IPS-18a (cell line): Measurements from ENCODE around the gene ARRB1.

ENCODE experiments used
- H3K27ac ChIP-seq: one replicate; pipeline ENCODE4 v1.5.1; 2013; ENCODE audit warnings: low read length
- H3K27me3 ChIP-seq: one replicate; pipeline ENCODE4 v1.6.1; 2013; ENCODE audit warnings: mild to moderate bottlenecking, low read length; ENCODE audit not compliant: control insufficient read depth, insufficient read depth
- H3K36me3 ChIP-seq: one replicate; pipeline ENCODE4 v1.6.1; 2013; ENCODE audit warnings: low read depth, low read length; ENCODE audit not compliant: control insufficient read depth
- H3K4me1 ChIP-seq: one replicate; pipeline ENCODE4 v1.6.1; 2013; ENCODE audit warnings: low read depth, low read length; ENCODE audit not compliant: control insufficient read depth
- H3K4me3 ChIP-seq: one replicate; pipeline ENCODE4 v1.5.1; 2013; ENCODE audit warnings: low read length
- H3K9ac ChIP-seq: one replicate; pipeline ENCODE4 v1.6.1; 2013; ENCODE audit warnings: mild to moderate bottlenecking, low read length, moderate library complexity
- H3K9me3 ChIP-seq: one replicate; pipeline ENCODE4 v1.6.1; 2013; ENCODE audit warnings: low read depth, low read length; ENCODE audit not compliant: control insufficient read depth

ARRB1 gene

DNA sequence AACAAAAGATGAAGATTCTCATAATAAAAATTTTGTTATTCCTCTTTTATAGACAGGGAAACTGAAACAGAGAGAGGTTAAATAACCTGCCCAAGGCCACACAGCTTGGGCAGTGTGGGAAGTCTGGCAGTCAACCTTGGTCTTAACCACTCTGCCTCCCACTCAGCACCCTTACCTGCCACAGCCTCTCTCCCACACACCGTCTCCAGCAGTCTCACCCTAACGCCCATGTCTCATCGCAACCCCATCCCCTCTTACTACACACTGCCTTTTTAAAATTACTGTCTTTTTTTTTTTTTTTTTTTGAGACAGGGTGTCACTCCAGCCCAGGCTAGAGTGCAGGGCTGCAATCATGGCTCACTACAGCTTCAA lies 25.0 kb downstream of the ARRB1 start:
- Histone ChIP-seq H3K4me1 (peaks cover 6% of the 10 kb centered on the region), H3K9ac (no peak overlapping the region), H3K36me3 (no peaks in the 10 kb centered on the region), H3K9me3 (no peaks in the 10 kb centered on the region), H3K4me3 (no peak overlapping the region), H3K27me3 (no peaks in the 10 kb centered on the region), H3K27ac (no peak overlapping the region)

DNA sequence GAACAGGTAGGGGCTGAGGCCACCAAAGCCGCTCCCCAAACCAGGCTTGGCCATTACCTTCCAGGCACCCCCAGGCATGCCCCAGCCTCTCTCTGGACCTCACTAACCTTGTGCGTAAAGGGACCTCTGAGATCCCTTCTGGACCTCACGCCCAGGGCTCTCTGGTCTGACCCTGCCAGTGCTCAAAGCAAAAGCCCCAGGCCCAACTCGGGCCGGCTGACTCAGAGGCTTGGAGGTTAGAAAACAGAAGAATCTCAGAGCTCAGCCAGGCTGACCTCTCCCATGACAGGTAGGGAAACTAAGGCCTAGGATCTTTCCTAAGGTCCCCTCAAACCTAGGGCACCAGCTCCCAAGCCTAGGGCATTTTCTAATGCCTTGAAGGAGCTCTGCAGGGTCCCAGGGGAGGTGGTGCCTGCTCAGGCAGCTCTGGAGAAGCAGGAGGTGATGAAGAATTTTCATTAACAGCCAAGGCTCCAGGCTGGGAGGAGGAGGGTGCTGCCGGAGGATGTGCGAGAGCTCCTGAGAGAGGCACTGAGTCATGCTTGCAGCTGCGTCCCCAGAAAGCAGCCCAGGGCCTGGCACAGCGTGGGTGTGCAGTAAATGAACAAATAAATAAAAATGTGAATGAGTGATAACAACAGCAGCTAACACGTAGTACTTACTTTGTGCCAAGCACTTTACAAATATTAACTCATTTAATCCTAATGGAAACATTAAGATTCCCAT lies 25.6 kb downstream of the ARRB1 start:
- H3K27ac ChIP-seq, result no peak overlapping the region

DNA sequence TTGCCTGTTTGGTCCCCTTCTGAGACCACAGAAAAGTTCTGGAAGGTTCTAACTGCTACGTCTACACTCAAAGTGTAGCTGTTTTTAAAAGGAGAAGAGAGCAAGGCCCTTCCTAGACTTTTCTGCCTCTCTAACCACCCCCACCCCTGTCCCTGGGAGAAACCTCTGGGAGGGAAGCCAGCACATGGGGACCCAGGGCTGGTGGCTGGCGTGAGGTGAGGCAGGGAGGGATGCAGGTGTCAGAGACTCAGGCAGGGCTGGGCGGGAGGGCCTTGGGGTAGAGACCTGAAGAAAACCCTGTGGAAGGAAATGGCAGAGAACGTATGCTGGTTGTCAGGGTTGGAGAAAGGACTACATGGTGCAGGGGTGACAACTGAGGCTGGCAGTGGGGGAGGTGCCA lies 26.7 kb downstream of the ARRB1 start:
- Histone ChIP-seq H3K27ac (no peak overlapping the region), H3K4me3 (no peak overlapping the region), H3K9me3 (no peaks in the 10 kb centered on the region), H3K9ac (no peak overlapping the region), H3K36me3 (no peaks in the 10 kb centered on the region), H3K4me1 (no peaks in the 10 kb centered on the region), H3K27me3 (no peaks in the 10 kb centered on the region)

More for the DNA sequence above, 25.6 kb downstream of the ARRB1 start:
- Histone ChIP-seq H3K4me3 (no peak overlapping the region), H3K9ac (no peak overlapping the region), H3K27me3 (no peaks in the 10 kb centered on the region), H3K36me3 (no peaks in the 10 kb centered on the region), H3K4me1 (peaks cover 6% of the 10 kb centered on the region), H3K9me3 (no peaks in the 10 kb centered on the region)

DNA sequence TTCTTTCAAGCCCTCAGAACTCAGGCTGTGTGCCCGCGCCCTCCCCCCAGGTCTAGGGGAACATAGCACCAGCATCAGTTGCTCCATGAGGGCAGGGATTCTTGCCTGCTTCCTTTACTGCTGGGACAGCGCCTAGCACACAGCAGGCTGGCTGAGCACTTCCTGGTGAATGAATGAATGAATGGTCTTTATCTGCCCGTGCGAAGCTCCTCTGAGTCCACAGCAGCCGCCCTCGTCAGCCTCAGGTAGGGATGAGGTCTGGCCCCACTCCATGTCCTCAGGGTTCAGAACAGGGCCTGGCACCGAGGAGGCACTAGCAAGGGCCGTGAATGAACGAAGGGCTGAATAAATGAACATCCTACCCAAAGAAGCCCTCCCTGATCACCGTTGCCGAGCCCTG lies 27.3 kb downstream of the ARRB1 start:
- H3K4me1 ChIP-seq, result no peaks in the 10 kb centered on the region
- H3K9ac ChIP-seq, result no peak overlapping the region
- no peaks in the 10 kb centered on the region for H3K36me3 ChIP-seq
- no peak overlapping the region for H3K4me3 ChIP-seq
- H3K27me3 ChIP-seq, result no peaks in the 10 kb centered on the region
- no peaks in the 10 kb centered on the region for H3K9me3 ChIP-seq
- H3K27ac ChIP-seq, result no peak overlapping the region

DNA sequence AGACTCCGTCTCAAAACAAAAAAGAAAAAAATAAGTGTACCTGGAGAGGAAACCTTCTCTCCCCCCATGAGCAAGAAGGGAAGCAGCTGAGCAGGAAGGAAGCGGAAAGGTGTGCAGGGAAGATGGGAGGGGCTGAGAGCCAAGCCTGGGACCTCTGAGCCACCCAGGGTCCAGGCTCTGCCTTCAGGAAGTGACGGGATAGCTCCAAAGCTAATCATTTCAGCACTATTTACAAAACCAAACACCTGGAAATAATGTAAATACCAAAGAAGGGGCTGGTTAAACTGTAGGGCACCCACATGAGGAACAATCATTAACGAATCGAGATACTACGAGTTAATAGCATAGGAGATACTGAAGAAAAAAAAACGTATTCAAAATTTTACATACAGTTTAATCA lies 27.9 kb downstream of the ARRB1 start:
- no peaks in the 10 kb centered on the region for H3K36me3 ChIP-seq
- no peak overlapping the region for H3K9ac ChIP-seq
- no peak overlapping the region for H3K4me3 ChIP-seq
- no peaks in the 10 kb centered on the region for H3K4me1 ChIP-seq
- no peaks in the 10 kb centered on the region for H3K27me3 ChIP-seq
- H3K9me3 ChIP-seq, result no peaks in the 10 kb centered on the region
- no peak overlapping the region for H3K27ac ChIP-seq

DNA sequence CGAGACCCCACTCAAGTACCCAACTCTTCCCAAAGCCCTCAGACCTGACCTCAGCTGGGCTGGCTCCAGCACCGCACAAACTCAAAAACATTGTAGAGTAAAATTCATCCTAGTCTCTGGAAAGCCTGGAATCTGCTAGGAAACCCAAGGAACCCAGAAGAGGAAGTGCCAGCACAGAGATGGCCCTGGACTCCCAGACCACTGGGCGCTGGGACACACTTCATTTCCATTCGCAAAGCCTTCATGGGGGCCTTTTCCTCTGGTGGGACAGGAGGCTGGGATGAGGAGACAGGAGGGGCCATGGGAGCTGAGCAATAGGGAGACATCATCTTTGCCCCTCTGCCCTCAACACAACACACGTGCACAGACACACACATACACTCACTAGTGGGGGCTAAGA lies 30.8 kb downstream of the ARRB1 start:
- H3K27me3 ChIP-seq, result no peaks in the 10 kb centered on the region
- H3K9me3 ChIP-seq, result no peaks in the 10 kb centered on the region
- no peak overlapping the region for H3K9ac ChIP-seq
- H3K36me3 ChIP-seq, result no peaks in the 10 kb centered on the region
- H3K27ac ChIP-seq, result no peak overlapping the region
- no peak overlapping the region for H3K4me3 ChIP-seq
- no peaks in the 10 kb centered on the region for H3K4me1 ChIP-seq

DNA sequence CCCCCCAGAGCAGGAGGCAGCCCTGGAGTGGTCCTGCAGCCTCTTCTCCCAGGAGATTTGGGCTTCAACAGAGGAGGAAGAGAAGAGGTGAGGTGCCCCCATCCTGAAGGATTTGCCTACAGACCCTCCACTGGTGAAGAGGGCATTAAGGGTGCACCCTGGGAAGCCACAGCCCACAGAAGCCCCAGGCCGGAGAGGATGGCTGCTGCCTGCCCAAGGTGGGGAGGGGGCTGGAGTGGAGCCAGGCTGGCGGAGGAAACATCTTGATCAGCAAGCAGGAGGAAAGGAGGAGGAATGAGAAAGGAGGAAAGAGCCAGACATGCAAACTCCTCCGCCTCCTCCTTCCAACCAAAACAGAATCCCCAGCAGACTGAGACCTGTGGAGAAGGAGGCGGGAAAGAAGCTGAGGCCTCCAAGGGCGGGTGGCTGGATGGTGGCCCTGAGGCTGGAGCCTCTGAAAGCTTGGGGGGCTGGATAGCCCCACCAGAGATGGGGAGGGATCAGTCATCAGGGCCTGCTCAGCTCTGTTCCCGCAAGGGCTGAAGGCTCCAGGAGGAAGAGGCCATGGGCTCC lies 31.3 kb downstream of the ARRB1 start:
- no peak overlapping the region for H3K27ac ChIP-seq
- H3K27me3 ChIP-seq, result no peaks in the 10 kb centered on the region
- no peaks in the 10 kb centered on the region for H3K4me1 ChIP-seq
- no peak overlapping the region for H3K4me3 ChIP-seq
- no peak overlapping the region for H3K9ac ChIP-seq
- no peaks in the 10 kb centered on the region for H3K9me3 ChIP-seq
- no peaks in the 10 kb centered on the region for H3K36me3 ChIP-seq

DNA sequence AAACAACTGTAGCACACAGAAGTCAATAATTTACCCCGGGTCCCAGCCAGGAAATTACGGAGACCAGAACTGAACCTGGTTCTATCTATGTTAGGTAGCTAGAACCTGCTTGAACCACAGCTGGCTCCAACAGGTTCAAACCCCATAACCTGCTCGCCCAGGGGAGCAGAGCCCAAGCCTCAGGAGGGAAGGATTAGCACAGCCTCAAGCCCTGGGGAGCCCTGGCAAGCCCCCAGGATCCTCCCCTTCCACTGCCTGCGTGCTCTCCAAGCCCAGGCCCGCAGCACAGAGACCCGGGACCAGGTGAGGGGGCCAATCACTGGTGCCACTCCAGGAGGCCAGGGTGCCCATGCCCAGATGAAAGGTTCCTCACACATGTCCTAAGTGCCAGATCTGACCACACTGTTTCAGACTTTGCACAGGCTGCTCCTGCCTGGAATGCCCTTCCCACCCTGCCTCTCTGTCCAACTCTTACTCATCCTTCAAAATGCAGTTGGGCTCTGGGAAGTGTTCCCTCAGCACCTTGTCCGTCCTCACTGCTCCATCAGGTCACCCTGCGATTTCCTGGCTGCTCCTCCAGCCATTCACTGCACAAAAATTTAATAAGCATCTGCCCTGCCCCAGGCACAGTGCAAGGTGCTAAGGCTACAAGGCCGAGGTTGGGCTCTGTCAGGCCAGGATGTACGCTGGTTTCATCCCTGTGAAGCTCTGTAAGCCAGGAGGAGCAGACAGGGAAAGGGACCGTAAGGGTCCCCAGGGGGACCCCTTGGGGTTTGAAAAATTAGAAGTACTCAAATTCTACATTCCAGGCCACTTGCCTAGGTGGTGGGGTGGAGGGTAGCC lies 32.2 kb downstream of the ARRB1 start:
- no peak overlapping the region for H3K27ac ChIP-seq
- no peak overlapping the region for H3K9ac ChIP-seq
- H3K4me1 ChIP-seq, result no peaks in the 10 kb centered on the region
- no peaks in the 10 kb centered on the region for H3K9me3 ChIP-seq
- no peaks in the 10 kb centered on the region for H3K27me3 ChIP-seq
- H3K36me3 ChIP-seq, result no peaks in the 10 kb centered on the region
- H3K4me3 ChIP-seq, result no peak overlapping the region

DNA sequence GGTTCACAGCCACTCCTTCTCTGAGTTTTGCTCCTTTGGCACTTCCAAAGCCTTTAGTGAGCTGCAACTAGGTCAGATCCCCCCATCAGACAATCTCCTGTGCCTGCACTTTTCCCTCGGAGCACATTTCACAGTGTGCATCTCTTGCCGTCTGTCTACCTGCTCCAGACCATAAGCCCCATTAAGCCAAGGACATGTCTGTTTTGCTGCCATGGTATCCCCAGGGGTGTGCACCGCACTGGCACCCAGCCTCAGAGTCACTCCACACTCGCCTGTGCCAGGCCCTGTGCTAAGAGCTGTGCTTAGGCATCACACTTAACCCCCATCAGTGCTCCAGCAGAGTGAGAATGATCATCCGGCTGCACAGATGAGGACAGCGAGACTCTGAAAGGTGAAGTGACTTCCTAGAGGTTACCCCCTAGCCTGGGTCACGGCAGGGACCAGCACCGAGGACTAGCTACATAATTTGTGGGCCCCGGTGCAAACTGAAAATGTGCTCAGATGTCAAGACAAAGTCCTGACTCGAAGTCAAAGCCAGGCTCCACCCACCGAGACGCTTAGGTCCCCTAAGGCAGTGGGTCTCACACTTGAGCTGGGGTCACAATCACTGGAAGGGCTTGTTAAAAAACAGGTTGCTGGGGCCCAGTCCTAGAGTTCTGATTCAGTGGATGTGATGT lies 33.9 kb downstream of the ARRB1 start:
- no peak overlapping the region for H3K9ac ChIP-seq

DNA sequence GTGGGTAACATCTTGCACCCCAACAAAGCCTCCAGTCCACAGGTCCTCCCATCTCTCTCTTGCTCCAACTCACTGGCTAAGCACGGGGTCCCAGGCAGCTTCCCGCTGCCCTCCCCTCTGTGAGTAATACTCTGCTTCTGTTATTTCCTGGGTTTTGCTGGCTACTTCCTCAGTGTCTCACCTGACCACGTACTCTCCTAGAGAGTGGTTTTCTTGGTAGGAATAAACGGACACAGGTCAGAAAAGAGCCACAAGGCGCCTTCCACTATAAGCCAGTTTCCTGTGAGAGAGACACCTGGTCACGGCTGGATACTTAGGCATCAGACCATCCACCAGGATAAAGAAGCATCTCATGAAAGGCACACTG lies 36.0 kb downstream of the ARRB1 start:
- no peaks in the 10 kb centered on the region for H3K9me3 ChIP-seq
- no peaks in the 10 kb centered on the region for H3K27me3 ChIP-seq
- H3K4me3 ChIP-seq, result no peak overlapping the region
- H3K27ac ChIP-seq, result no peak overlapping the region
- H3K36me3 ChIP-seq, result no peaks in the 10 kb centered on the region
- H3K4me1 ChIP-seq, result no peaks in the 10 kb centered on the region
- H3K9ac ChIP-seq, result no peak overlapping the region

More for the DNA sequence above, 33.9 kb downstream of the ARRB1 start:
- no peaks in the 10 kb centered on the region for H3K36me3 ChIP-seq
- no peaks in the 10 kb centered on the region for H3K4me1 ChIP-seq
- no peak overlapping the region for H3K27ac ChIP-seq
- H3K27me3 ChIP-seq, result no peaks in the 10 kb centered on the region
- no peaks in the 10 kb centered on the region for H3K9me3 ChIP-seq
- H3K4me3 ChIP-seq, result no peak overlapping the region

DNA sequence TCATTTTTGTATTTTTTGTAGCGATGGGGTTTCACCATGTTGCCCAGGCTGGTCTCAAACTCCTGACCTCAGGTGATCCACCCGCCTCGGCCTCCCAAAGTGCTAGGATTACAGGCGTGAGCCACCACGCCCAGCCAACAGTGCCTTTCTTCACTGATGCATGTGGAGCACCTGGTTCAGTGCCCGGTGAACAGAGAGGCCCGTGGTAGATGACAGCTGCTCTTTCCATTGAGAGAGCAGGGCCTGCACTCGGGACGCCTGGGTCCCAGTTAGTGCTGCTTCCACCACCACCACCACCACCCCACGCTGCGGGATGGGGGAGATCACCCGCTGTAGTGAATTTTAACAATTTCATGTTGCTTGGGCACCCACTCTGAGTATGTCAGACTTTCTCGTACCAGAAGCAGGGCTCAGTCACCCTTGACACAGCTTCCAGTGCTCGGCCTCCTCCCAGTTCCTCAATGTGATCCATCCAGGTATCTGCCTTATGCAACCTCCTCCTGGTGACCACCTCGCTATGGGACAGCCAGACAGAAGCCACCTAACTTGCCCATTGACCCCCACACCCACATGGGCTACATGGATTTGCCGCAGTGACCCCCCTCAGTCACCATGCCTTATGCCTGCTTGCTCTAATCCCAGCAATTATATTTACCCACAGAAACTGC lies 36.6 kb downstream of the ARRB1 start:
- Histone ChIP-seq H3K4me1 (no peaks in the 10 kb centered on the region), H3K4me3 (no peak overlapping the region), H3K27me3 (no peaks in the 10 kb centered on the region), H3K9me3 (no peaks in the 10 kb centered on the region), H3K36me3 (no peaks in the 10 kb centered on the region), H3K27ac (no peak overlapping the region), H3K9ac (no peak overlapping the region)
